Naive thymus-derived CD8-positive, alpha-beta T cell (primary cell): ENCODE measurements around the gene BTF3. TPM values are rescaled to one million over a fixed set of nuclear protein-coding genes. Genes with fewer than 3 reads are reported as not detected.
"Not testable (repeated sequence)": the region's sequence is repeated elsewhere in the genome, so short reads cannot be mapped to it uniquely, and the experiment has no call there.

Experiments used
- ATAC-seq, 2 donors: fragments of 150-1000 bp; cut with Tn5 transposase in 1 of 2; sonication (Bioruptor Pico), chemical (Tn5 transposase) in 1 of 2; 1 replicate in 1 of 2; 2 replicates in 1 of 2; pipeline ENCODE4 v1.10.0; 2021; ENCODE audit warnings: mild to moderate bottlenecking in 2 of 2, moderate library complexity in 2 of 2
- POLR2A ChIA-PET: fragments of 350-600 bp; sonication (Branson Sonifier 250); formaldehyde crosslinking; loops from one replicate; lab custom pipeline; 2021; ENCODE audit warnings: antibody characterized with exemption; lab: Charles Lee
- DNase-seq, 10 donors: peaks; one replicate each; pipeline versions ENCODE4 v3.0.0 to v3.0.0-alpha.2; 2020 to 2022
- H3K27ac Mint-ChIP-seq, 10 donors: one replicate each; pipeline ENCODE4 v1.8.0; 2020 to 2022; ENCODE audit warnings: mild to moderate bottlenecking in 10 of 10, mixed read lengths in 10 of 10, moderate library complexity in 4 of 10, inconsistent platforms in 1 of 10
- H3K27me3 Mint-ChIP-seq, 5 donors: one replicate each; pipeline ENCODE4 v1.8.0; 2021 to 2022; ENCODE audit warnings: mixed read lengths in 5 of 5
- H3K36me3 Mint-ChIP-seq, 3 donors: one replicate each; pipeline ENCODE4 v1.8.0; 2020 to 2022; ENCODE audit warnings: mixed read lengths in 3 of 3, mild to moderate bottlenecking in 2 of 3, inconsistent platforms in 1 of 3
- H3K4me1 Mint-ChIP-seq, 4 donors: one replicate each; pipeline ENCODE4 v1.8.0; 2021 to 2022; ENCODE audit warnings: mixed read lengths in 4 of 4
- H3K4me3 Mint-ChIP-seq, 10 donors: one replicate each; pipeline ENCODE4 v1.8.0; 2020 to 2022; ENCODE audit warnings: mild to moderate bottlenecking in 10 of 10, mixed read lengths in 10 of 10, moderate library complexity in 6 of 10, inconsistent platforms in 1 of 10
- H3K9me3 Mint-ChIP-seq, 9 donors: one replicate each; pipeline ENCODE4 v1.8.0; 2020 to 2022; ENCODE audit warnings: mixed read lengths in 9 of 9, mild to moderate bottlenecking in 3 of 9, inconsistent platforms in 1 of 9, moderate library complexity in 1 of 9
- polyA plus RNA-seq, 3 donors: library from polyadenylated mRNA; unstranded; fragments of 300-500 nt; fragmentation: Illumina TruSeq; gene quantifications; one replicate each; pipeline ENCODE4 v1.2.3, GENCODE V29; 2021
- total RNA-seq, 8 experiments: library from RNA in 2 of 8; stranded (reverse) in 2 of 8; gene quantifications; one replicate each; pipeline ENCODE4 v1.2.3 and lab custom pipeline; 2021 to 2026

Gene BTF3
- total and polyA plus RNA-seq, 5 experiments from 2014 or later = 697 to 913 (median 812) TPM

GRCh38 chr5:73506459-73506955, 8.3 kb downstream of the BTF3 start:
- ATAC-seq (no peak), DNase-seq (no peak)
- Mint-ChIP-seq H3K27me3 (no peaks in the 10 kb centered on the region), H3K9me3 (no peaks in the 10 kb centered on the region), H3K36me3 (peaks cover 0 to 55% (median 10%) of the 10 kb centered on the region in 3 donors), H3K27ac (peak overlapping the region in 3 of 10 donors; percentile 27 to 77 (median 34)), H3K4me1 (peaks cover 4 to 13% (median 10%) of the 10 kb centered on the region in 4 donors), H3K4me3 (no peak overlapping the region)
- POLR2A ChIA-PET = no interaction called here

GRCh38 chr5:73507062-73507461, 8.8 kb downstream of the BTF3 start:
- Mint-ChIP-seq H3K9me3 (no peaks in the 10 kb centered on the region), H3K27me3 (no peaks in the 10 kb centered on the region), H3K4me1 (peaks cover 4 to 11% (median 7%) of the 10 kb centered on the region in 4 donors), H3K27ac (peak overlapping the region in 3 of 10 donors; percentile 9 to 56 (median 36)), H3K4me3 (no peak overlapping the region), H3K36me3 (peaks cover 0 to 50% (median 9%) of the 10 kb centered on the region in 3 donors)
- ATAC-seq (no peak), DNase-seq (no peak)
- POLR2A ChIA-PET = no interaction called here

GRCh38 chr5:73508521-73508920, 10.3 kb downstream of the BTF3 start:
- H3K27ac Mint-ChIP-seq, POLR2A ChIA-PET, H3K4me3 Mint-ChIP-seq, DNase-seq, H3K27me3 Mint-ChIP-seq, H3K4me1 Mint-ChIP-seq, H3K9me3 Mint-ChIP-seq: not testable (repeated sequence)
- ATAC-seq = peak; percentile 76 to 87
- peaks cover 0 to 36% (median 2%) of the 10 kb centered on the region in 3 donors for H3K36me3 Mint-ChIP-seq

- POLR2A ChIA-PET = no interaction called here
- Mint-ChIP-seq H3K36me3 (no peaks in the 10 kb centered on the region), H3K27me3 (peaks cover 0 to 1% (median 0%) of the 10 kb centered on the region in 5 donors), H3K4me3 (no peak overlapping the region), H3K27ac (no peak overlapping the region), H3K4me1 (no peaks in the 10 kb centered on the region), H3K9me3 (no peaks in the 10 kb centered on the region)
- DNase-seq (no peak), ATAC-seq (no peak)
These were observed 15.8 kb downstream of the BTF3 start for GRCh38 chr5:73513996-73514395.

GRCh38 chr5:73514418-73514817, 16.2 kb downstream of the BTF3 start:
- no peaks in the 10 kb centered on the region for H3K9me3 Mint-ChIP-seq
- H3K4me3 Mint-ChIP-seq = no peak overlapping the region
- no peaks in the 10 kb centered on the region for H3K36me3 Mint-ChIP-seq
- H3K4me1 Mint-ChIP-seq = peaks cover 2 to 4% (median 3%) of the 10 kb centered on the region in 4 donors
- DNase-seq (no peak), ATAC-seq (no peak)
- peaks cover 0 to 1% (median 0%) of the 10 kb centered on the region in 5 donors for H3K27me3 Mint-ChIP-seq
- H3K27ac Mint-ChIP-seq = no peak overlapping the region
- POLR2A ChIA-PET = interaction anchor here (0.6 kb wide), 1 partner anchor 55 kb away, joined by 5 read pairs; no protein-coding TSS in a partner anchor

GRCh38 chr5:73515232-73515631, 17.0 kb downstream of the BTF3 start:
- H3K27me3 Mint-ChIP-seq = peaks cover 0 to 1% (median 0%) of the 10 kb centered on the region in 5 donors
- no peak overlapping the region for H3K27ac Mint-ChIP-seq
- POLR2A ChIA-PET = interaction anchor here (0.6 kb wide), 1 partner anchor 56 kb away, joined by 5 read pairs; no protein-coding TSS in a partner anchor
- peaks cover 5 to 10% (median 8%) of the 10 kb centered on the region in 4 donors for H3K4me1 Mint-ChIP-seq
- no peak for ATAC-seq
- H3K4me3 Mint-ChIP-seq = no peak overlapping the region
- H3K9me3 Mint-ChIP-seq = no peaks in the 10 kb centered on the region
- DNase-seq = no peak
- no peaks in the 10 kb centered on the region for H3K36me3 Mint-ChIP-seq

- peak overlapping the region; percentile 15 to 82 (median 56) for H3K4me3 Mint-ChIP-seq
- POLR2A ChIA-PET = interaction anchor here (1.4 kb wide), 1 partner anchor 17 kb away, joined by 3 read pairs; no protein-coding TSS in a partner anchor
- H3K4me1 Mint-ChIP-seq = peaks cover 5 to 10% (median 8%) of the 10 kb centered on the region in 4 donors
- DNase-seq (peak; percentile 21 to 83 (median 76)), ATAC-seq (peak; percentile 99)
- H3K36me3 Mint-ChIP-seq = no peaks in the 10 kb centered on the region
- no peaks in the 10 kb centered on the region for H3K9me3 Mint-ChIP-seq
- H3K27ac Mint-ChIP-seq = peak overlapping the region in 8 of 10 donors; percentile 9 to 88 (median 54)
- peaks cover 0 to 1% (median 0%) of the 10 kb centered on the region in 5 donors for H3K27me3 Mint-ChIP-seq
These were observed 21.5 kb downstream of the BTF3 start for GRCh38 chr5:73519531-73520283.

GRCh38 chr5:73522989-73523388, 24.7 kb downstream of the BTF3 start:
- Mint-ChIP-seq H3K4me3 (no peak overlapping the region), H3K36me3 (no peaks in the 10 kb centered on the region), H3K27ac (no peak overlapping the region), H3K9me3 (no peaks in the 10 kb centered on the region), H3K27me3 (peaks cover 3 to 10% (median 4%) of the 10 kb centered on the region in 5 donors), H3K4me1 (peaks cover 5 to 10% (median 8%) of the 10 kb centered on the region in 4 donors)
- DNase-seq (no peak), ATAC-seq (no peak)
- POLR2A ChIA-PET = no interaction called here

- DNase-seq (no peak), ATAC-seq (no peak)
- H3K4me1 Mint-ChIP-seq = peaks cover 5 to 10% (median 8%) of the 10 kb centered on the region in 4 donors
- H3K4me3 Mint-ChIP-seq = no peak overlapping the region
- H3K27me3 Mint-ChIP-seq = peaks cover 3 to 10% (median 6%) of the 10 kb centered on the region in 5 donors
- no peak overlapping the region for H3K27ac Mint-ChIP-seq
- no peaks in the 10 kb centered on the region for H3K9me3 Mint-ChIP-seq
- no peaks in the 10 kb centered on the region for H3K36me3 Mint-ChIP-seq
- POLR2A ChIA-PET = no interaction called here
These were observed 25.6 kb downstream of the BTF3 start for GRCh38 chr5:73523861-73524260.

GRCh38 chr5:73525606-73526203, 27.5 kb downstream of the BTF3 start:
- ATAC-seq (no peak), DNase-seq (no peak)
- Mint-ChIP-seq H3K4me3 (no peak overlapping the region), H3K9me3 (no peaks in the 10 kb centered on the region), H3K36me3 (no peaks in the 10 kb centered on the region), H3K27ac (no peak overlapping the region), H3K27me3 (peaks cover 4 to 12% (median 7%) of the 10 kb centered on the region in 5 donors), H3K4me1 (no peaks in the 10 kb centered on the region)
- POLR2A ChIA-PET = no interaction called here

GRCh38 chr5:73528248-73528647, 30.0 kb downstream of the BTF3 start:
- H3K27me3 Mint-ChIP-seq = peaks cover 11 to 22% (median 19%) of the 10 kb centered on the region in 5 donors
- H3K4me3 Mint-ChIP-seq = no peak overlapping the region
- no peaks in the 10 kb centered on the region for H3K4me1 Mint-ChIP-seq
- H3K9me3 Mint-ChIP-seq = no peaks in the 10 kb centered on the region
- no peak overlapping the region for H3K27ac Mint-ChIP-seq
- ATAC-seq = no peak
- no peaks in the 10 kb centered on the region for H3K36me3 Mint-ChIP-seq
- DNase-seq = no peak
- POLR2A ChIA-PET = no interaction called here

GRCh38 chr5:73529081-73529480, 30.8 kb downstream of the BTF3 start:
- ATAC-seq (no peak), DNase-seq (no peak)
- Mint-ChIP-seq H3K27me3 (peaks cover 12 to 27% (median 20%) of the 10 kb centered on the region in 5 donors), H3K27ac (no peak overlapping the region), H3K36me3 (no peaks in the 10 kb centered on the region), H3K9me3 (no peaks in the 10 kb centered on the region), H3K4me1 (no peaks in the 10 kb centered on the region), H3K4me3 (no peak overlapping the region)
- POLR2A ChIA-PET = no interaction called here

- Mint-ChIP-seq H3K9me3 (no peaks in the 10 kb centered on the region), H3K27me3 (peaks cover 10 to 44% (median 23%) of the 10 kb centered on the region in 5 donors), H3K4me1 (no peaks in the 10 kb centered on the region), H3K27ac (peak overlapping the region in 1 of 10 donors; percentile 6), H3K4me3 (no peak overlapping the region), H3K36me3 (no peaks in the 10 kb centered on the region)
- DNase-seq = no peak
- POLR2A ChIA-PET = no interaction called here
- no peak for ATAC-seq
These were observed 33.1 kb downstream of the BTF3 start for GRCh38 chr5:73531356-73531755.
